ENCODE measurements around the gene CREB5.
A peak's percentile ranks its signal among the peaks of the same experiment; 100 is the strongest.
"Not testable (repeated sequence)": the region's sequence is repeated elsewhere in the genome, so short reads cannot be mapped to it uniquely, and the experiment has no call there.

CREB5 gene

DNA sequence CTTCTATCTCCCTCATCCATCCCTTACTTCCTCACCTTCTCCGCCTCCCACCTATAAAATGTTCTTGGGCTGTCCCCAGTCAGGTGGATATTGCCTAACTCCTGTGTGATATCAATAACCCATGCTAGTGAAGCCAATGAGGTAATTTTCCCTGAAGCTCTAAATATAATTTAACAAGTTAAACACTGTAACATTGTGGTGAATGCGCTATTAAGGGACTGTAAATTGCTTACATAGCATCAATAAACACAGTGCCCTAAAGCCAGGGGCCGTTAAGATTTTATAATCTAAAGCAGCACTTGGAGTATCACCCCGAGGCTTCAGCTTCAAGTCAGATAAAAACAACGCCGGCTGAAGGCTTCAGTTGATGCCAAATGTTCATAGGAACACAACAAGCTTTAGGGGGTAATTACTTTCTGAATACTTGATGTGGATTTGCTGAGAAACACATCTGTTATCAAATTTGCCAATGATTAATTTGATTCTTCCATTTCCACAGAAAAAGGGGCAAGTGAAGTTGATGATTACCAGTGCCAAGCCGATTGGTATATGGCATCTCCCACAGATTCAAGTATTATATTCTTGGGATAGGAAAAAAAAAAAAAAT lies 138.4 kb downstream of the CREB5 start:
- no peak for DNase-seq (ENCODE audit: low spot score)

DNA sequence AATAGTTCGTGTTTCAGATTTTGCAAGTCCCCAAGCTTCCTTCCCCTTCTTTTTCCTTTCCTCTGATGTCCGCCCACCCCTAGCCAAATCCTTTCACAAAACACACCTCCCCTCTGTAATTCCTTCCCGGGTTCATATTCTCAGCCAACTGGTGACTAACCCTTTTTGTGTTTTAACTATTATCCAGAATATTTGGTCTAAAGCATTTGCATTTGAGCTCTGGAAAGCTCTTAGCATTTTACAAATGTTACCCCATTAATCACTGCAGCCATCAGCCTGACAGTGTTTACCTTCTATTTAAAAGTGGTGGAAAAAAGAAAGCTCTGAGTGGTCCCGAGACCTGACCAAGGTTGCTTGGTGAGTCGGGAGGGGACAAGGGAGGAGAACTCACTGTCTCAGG lies 139.0 kb downstream of the CREB5 start:
- DNase-seq (ENCODE audit: low spot score) = no peak

DNA sequence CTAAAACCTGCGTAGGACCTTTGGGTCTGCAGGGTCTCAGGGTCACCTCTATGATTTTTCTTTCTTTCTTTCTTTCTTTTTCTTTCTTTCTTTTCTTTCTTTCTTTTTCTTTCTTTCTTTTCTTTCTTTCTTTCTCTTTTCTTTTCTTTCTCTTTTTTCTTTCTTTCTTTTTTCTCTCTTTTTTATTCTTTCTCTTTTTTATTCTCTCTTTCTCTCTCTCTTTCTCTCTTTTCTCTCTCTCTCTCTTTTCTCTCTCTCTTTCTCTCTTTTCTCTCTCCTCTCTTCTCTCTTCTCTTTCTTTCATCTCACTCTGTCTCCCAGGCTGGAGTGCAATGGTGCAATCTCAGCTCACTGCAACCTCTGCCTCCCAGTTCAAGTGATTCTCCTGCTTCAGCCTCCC lies 139.4 kb downstream of the CREB5 start:
- not testable (repeated sequence) for DNase-seq (ENCODE audit: low spot score)

DNA sequence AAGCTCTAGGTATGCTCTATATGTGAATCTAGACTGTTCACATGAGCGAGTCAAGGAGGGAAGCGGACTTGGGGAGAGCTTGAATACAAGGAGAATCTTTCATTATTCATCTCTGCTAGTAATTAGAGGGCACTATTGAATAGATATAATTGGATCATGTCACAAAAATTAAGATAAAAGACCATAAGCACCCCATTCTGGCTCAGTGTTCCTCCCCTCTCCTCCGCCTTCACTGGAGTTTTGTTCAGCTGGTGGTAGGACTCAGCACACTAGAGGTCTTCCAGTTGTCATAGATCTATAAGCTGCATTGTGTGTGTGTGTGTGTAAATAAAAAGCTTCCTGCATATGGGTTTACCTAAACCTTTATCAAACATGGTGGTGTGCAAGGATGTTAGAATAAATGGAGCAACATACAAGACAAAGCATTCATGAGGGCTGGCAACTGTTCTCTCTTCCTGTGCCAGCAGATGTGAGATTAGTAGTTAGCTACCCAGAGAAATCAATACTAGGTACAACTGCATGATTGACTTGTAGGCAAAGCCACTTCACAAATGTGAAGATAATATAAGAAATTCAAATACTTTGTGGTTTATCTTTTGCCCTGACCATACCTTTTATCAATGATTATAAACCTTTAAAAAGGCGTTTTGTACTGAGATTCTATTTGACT lies 142.6 kb downstream of the CREB5 start:
- DNase-seq (ENCODE audit: low spot score) = no peak

DNA sequence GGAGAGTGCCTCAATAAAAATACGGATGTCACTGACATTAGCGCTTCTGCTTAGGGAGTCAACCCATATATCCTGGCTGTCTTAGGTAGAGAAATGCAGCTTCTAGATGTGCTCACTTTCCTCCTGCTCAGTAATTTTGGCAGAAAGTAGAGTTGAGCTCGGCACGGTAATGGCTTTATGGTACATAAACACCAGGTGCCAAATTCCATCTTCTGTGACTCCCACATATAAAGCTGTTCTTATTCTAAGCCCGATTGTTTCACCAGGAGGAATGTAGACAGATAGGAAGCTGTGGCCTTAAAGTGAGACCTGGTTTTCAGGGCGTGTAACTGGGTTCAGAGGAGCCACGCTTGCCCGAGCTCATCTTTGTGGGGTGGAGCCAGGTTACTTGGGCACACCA lies 143.7 kb downstream of the CREB5 start:
- DNase-seq (ENCODE audit: low spot score) = no peak

DNA sequence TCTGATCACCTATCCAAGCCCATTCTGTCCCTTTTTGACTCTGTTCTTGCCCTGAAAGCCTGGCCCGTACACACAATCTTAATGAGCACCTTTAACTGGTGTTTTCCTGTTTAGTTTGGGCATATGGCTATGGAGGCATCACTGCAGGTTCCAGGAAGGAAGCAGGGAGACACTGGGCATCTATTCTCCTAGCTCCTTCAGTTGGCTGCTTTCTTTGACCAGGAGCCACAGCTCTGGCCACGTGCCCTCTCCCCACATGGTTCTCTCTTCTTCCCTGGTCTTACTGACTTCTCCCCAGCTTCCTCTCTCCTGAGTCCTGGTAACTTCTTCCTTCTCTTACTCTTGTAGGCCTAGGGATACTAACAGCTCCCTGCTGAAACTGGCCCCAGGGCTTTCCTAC lies 144.4 kb downstream of the CREB5 start:
- no peak for DNase-seq (ENCODE audit: low spot score)

- DNase-seq (ENCODE audit: low spot score) = no peak
Measured at GRCh38 chr7:28558236-28558635, 145.9 kb downstream of the CREB5 start.

- no peak for DNase-seq (ENCODE audit: low spot score)
Measured at GRCh38 chr7:28560767-28561166, 148.4 kb downstream of the CREB5 start.

DNA sequence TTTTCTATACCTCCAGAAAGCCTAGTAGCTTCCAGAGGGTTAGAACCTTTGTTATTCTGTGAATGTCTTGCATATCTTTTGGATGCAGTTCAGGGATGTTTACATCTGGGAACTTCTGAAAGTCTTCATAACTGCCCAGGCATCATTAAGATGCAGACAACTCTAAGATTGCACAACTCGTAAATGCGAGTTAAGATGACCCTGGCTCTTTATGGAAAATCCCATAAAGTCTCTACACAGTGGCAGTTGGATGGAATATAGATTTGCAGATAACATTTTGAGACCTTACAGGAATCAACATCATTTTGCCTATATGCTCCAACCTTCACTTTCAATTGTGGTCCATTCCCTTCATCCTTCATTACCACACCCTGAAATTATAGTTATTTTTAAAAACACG lies 151.7 kb downstream of the CREB5 start:
- DNase-seq (ENCODE audit: low spot score) = no peak

DNA sequence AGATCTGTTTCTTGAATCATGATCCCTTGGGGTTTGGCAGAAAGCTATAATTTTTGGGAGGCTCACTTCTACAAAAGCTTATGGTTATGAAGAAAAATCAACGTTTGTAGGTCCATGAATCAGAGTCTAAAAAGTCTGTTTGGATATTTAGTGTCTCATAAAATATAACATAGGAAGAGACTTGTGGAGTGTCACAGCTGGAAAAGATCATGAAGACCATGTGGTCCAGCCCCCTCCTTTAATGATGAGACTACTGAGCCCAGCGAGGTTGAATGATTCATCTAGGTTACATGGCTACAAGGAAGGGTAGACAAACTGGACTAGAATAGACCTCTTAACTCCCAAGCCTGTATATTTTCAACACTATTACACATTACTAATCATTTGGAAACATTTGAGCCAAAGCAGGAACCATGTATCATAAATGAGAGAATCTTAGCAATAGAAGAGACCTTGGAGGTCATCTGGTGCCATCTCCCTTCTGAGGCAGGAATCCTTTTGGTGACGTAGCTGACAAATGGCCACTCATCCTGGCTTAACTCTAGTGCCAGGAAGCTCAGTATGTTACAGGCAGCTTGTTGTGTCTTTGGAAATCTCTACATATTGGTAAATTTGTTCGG lies 152.5 kb downstream of the CREB5 start:
- DNase-seq (ENCODE audit: low spot score) = no peak

DNA sequence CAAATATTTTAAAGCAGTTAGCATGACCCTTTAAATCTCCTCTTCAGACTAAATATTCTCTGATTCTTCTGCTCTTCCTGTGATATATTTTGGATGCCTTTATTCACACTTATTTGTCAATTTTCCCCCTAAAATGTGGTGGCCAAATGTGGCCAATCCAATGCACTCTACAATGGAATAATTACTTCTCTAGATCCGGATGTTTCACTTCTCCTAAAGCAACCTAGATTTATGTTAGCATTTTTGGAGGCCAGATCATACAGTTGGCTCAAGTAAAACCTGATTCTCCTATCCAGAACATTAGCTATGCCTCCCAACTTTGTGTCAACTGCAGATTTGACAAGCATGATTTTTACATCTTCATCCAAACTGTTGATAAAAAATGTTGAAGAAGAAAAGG lies 153.7 kb downstream of the CREB5 start:
- no peak for DNase-seq (ENCODE audit: low spot score)

DNA sequence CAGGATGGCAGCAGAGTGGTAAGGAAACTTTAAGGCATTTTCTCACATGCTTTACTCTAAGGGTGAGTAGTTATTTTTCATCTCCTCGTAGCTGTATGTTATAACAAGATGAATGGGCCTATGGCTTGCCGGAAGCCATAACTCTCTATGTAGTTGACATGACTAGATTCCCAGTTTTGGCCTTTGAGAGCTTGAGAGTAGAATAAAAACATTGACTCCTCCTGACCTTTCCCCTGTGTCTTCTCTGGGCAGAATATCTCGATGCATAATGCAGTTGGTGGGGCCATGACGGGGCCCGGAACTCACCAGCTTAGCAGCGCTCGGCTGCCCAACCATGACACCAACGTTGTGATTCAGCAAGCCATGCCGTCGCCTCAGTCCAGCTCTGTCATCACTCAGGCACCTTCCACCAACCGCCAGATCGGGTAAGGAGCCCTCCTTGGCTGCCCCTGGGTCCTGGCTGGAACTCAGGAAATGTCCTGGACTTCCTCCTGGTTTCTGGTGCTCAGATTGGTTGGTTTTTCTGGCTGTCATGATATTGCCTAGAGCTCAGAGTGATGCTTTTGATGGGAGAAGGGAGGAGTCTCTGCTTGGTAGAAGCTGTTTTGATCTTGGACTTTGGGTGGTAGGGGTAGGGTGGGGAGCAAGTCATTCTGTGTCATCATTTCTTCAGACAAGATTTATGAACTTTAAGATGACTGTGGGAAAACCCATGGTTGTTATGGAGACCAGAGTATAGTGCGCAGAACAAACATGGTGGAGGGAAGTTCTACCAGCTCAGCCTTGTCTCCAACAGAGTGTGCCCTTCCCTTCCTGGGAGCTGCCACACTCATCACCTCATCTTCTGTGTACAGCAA lies 158.0 kb downstream of the CREB5 start:
- no peak for DNase-seq (ENCODE audit: low spot score)

DNA sequence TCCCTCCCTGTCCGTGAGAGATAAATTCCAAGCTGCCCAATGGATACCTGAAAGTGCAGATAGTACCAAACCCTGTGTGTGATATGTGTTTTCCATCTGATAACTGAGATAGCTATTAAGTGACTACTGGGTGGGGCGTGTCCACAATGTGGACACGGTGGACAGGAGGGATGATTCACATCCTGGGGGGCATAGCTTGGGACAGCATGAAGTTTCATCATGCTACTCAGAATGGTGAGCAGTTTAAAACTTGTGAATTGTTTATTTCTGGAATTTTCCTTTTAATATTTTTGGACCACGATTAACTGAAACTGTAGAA lies 158.6 kb downstream of the CREB5 start:
- DNase-seq (ENCODE audit: low spot score) = no peak

DNA sequence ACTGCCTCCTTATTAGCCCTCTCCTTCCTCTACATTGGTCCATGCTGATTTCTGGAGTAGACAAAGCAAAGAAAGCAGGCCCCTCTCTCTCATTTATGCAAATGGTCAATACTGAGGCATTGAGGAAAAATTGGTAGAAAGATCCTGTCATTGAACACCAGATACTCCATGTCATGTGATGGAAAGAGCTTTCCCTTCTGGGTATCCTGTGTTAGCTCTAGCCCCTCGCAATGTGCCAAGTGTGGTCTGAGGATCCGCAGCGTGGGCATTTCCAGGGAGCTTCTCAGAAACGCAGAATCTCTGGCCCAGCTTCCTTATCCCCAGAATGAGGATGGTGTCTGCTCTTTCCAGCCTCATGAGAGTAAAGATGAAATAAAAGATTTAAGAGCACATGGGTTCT lies 159.1 kb downstream of the CREB5 start:
- no peak for DNase-seq (ENCODE audit: low spot score)

DNA sequence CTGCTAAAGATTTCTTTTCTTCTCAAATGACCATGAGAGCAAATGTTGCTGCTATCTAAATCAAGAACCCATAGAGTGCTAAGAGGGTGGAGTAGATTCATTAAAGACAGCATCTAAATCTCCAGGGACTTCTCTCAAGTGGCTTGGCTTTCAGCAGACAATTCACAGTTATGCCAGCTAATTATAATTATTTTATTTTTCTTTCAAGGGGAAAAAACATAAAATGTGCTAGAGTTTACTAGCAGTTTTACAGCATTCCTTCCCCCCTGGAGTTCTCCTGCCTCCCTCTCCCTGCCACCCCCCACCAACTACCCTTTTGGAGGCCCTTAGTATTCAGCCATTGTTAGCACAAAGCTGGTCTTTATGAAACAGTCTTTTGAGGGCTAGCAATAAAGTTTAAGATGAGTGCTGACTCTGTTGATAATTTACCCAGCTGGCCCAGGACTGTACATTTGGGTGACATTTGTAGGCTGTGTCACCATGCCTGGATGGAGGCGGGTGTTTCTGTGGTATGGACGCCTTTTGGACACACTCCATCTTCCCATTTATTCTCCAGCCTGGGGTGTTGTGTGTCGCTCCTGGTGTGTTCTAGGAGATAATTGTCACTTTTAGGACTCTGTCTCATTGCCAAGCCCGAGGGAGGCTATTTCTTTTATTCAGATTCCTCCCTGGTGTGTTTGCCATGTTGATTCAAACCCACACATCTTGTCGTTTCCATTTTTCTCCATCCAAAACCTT lies 160.2 kb downstream of the CREB5 start:
- no peak for DNase-seq (ENCODE audit: low spot score)

DNA sequence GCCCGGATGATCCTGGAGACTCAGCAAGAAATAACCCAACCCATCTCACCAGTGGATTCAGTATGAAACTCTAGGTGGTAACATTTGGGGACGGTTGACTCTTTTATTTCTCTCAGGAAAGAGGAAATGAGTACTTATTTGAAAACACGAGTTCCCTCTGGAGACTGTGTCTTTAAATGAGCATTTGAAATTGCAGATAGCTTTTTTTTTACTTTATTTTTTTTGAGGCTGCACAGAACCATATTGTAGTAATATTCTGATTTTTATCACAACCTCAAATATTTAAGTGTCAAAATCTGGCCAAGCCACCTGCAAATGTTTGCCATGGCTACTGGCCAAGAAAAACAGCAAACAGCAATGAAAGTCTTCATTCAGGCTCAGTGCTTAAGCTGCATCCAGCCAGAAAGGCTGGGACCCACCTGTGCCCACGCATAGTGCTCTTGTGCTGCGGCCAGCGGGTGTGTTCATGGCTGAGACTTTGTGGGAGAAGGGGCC lies 160.8 kb downstream of the CREB5 start:
- DNase-seq (ENCODE audit: low spot score) = peak; percentile 12

GRCh38 chr7:28573651-28574301 lies 161.5 kb downstream of the CREB5 start:
- DNase-seq (ENCODE audit: low spot score) = peak; percentile 58

DNA sequence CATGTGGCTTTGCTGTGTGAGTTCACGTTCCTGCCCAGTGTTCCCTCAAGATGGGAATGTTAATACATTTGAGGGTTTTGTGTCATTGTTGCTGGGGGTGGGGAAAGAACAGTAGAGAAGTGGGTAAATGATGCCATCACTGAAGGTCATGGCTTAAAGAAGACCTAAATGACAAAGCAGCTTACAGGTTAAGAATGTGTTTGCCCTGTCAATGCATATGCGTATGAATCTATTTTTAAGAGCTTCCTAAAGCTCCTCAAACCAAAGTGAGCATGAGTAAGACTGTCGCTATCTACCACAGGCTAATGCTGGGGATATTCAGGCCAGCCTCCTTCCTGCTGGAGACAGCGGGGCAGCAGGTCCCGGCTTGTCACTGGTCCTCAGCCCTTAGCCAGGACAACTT lies 162.9 kb downstream of the CREB5 start:
- DNase-seq (ENCODE audit: low spot score) = no peak

DNA sequence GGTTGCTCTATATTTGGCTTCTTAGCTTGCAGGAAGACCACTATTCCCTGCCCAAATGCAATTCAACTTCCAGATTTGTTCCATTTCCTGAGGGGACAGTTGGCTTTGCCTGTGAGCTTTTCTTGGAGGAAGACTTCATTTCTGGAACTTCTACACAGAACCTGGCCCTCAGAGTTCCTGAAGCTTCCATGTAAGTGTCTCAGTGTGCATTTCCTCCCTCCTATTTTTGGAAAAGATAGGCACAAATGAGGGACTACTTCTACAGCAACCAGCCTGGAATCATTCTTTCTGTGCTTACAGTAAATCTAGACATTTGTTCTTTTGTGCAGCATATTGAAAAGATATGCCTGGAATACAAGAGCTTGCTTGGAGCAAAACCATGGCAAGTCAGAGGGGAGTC lies 164.3 kb downstream of the CREB5 start:
- DNase-seq (ENCODE audit: low spot score) = no peak

GRCh38 chr7:28579571-28579970 lies 167.3 kb downstream of the CREB5 start:
- DNase-seq (ENCODE audit: low spot score) = no peak

DNA sequence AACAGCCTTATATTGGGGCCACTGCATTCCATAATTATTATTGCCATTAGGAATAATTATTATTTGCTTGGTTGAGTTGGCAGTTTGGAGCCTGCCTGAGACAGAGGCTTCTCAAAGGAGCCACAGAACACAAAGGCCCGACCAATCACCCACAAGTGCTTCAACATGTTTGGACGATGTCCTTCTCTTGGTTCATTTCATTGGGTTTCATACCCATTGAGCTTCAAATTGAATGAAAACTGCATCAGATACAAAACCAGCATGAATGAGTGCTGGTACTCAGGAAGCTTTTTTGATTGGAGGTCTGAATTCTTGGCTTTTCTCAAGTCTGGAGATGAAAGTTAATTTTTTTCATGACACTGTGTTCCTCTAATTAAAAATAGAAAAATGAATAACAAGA lies 168.3 kb downstream of the CREB5 start:
- DNase-seq (ENCODE audit: low spot score) = no peak

GRCh38 chr7:28581351-28581750 lies 169.0 kb downstream of the CREB5 start:
- no peak for DNase-seq (ENCODE audit: low spot score)
